K562 (cell line): ENCODE results near the gene MOB1A. TPM values are rescaled to one million over a fixed set of nuclear protein-coding genes. Genes with fewer than 3 reads are reported as not detected.

Source experiments
- ATAC-seq: fragments of 200-7000 bp; cut with Tn5 transposase; 3 replicates; pipeline ENCODE4 v1.9.1; 2020; ENCODE audit warnings: moderate library complexity
- BruUV-seq: library from RNA; stranded (reverse); fragments of 400-500 nt; replicated peaks from 2 replicates; lab custom pipeline; 2021; lab: Mats Ljungman, UMichigan
- CTCF ChIA-PET: fragments of 300-600 bp; formaldehyde crosslinking; extraction: SDS; loops from one replicate; lab custom pipeline; 2021; ENCODE audit warnings: low intra/inter-chr PET ratio; lab: Yijun Ruan, JAX
- POLR2A ChIA-PET: fragments of 300-600, 350-650 bp; sonication (Branson Sonifier 250); formaldehyde crosslinking; extraction: SDS; loops from one replicate; lab custom pipeline; 2021; ENCODE audit warnings: antibody characterized with exemption, inconsistent platforms; lab: Yijun Ruan, JAX
- DNase-seq, 4 experiments: peaks; one replicate each; pipeline versions ENCODE4 v3.0.0 to v3.0.0-alpha.2; 2011 to 2018; ENCODE audit warnings: low spot score in 3 of 4, mixed read lengths in 3 of 4; ENCODE audit errors: extremely low read depth in 1 of 4
- FAIRE-seq: peaks from 2 replicates; lab custom pipeline; 2011; peaks lifted over from hg19 to GRCh38; lab: Jason Lieb, UNC
- H2AFZ ChIP-seq: 2 replicates; pipeline ENCODE4 v1.6.0; 2011; ENCODE audit warnings: low read depth, low read length, control low read depth, inconsistent platforms
- H3K27ac ChIP-seq: fragments of 200-600 bp; 3 replicates; pipeline ENCODE4 v1.8.0; 2011; ENCODE audit warnings: low read depth, mild to moderate bottlenecking, control low read depth, inconsistent platforms, low read length, moderate library complexity, mixed read lengths; ENCODE audit errors: extremely low read depth
- H3K27me3 ChIP-seq, 2 experiments: fragments of 300-600 bp in 1 of 2; 2 replicates in 1 of 2; 3 replicates in 1 of 2; pipeline versions ENCODE4 v1.6.0 to v1.8.0; 2011; ENCODE audit warnings: inconsistent platforms in 2 of 2, low read length in 2 of 2, mild to moderate bottlenecking in 1 of 2, mixed read lengths in 1 of 2, moderate library complexity in 1 of 2; ENCODE audit not compliant: control insufficient read depth in 2 of 2, insufficient read depth in 2 of 2
- H3K36me3 ChIP-seq: fragments of 300-600 bp; 3 replicates; pipeline ENCODE4 v1.8.0; 2011; ENCODE audit warnings: mild to moderate bottlenecking, low read length, inconsistent platforms; ENCODE audit not compliant: control insufficient read depth, insufficient read depth
- H3K4me1 ChIP-seq, 2 experiments: fragments of 200-600 bp in 1 of 2; replicated peaks in 1 of 2; 2 replicates in 1 of 2; 3 replicates in 1 of 2; pipeline versions ENCODE4 v1.5.1 to v1.8.0; 2011; ENCODE audit warnings: inconsistent platforms in 2 of 2, low read length in 2 of 2, mild to moderate bottlenecking in 1 of 2, mixed read lengths in 1 of 2, moderate library complexity in 1 of 2; ENCODE audit not compliant: control insufficient read depth in 2 of 2, insufficient read depth in 2 of 2
- H3K4me2 ChIP-seq: 2 replicates; pipeline ENCODE4 v1.6.1; 2011; ENCODE audit warnings: low read length, control low read depth, inconsistent platforms, mixed read lengths; ENCODE audit not compliant: insufficient read depth
- H3K4me3 ChIP-seq: fragments of 200-600 bp; sonication (generic), shearing (Covaris generic); 2 replicates; pipeline ENCODE4 v1.5.1; 2016; ENCODE audit warnings: control low read depth, inconsistent platforms
- H3K79me2 ChIP-seq: fragments of 200-600 bp; 3 replicates; pipeline ENCODE4 v1.8.0; 2011; ENCODE audit warnings: low read length, inconsistent platforms; ENCODE audit not compliant: control insufficient read depth, insufficient read depth
- H3K9ac ChIP-seq, 2 experiments: 2 replicates each; pipeline versions ENCODE4 v1.6.0 to v1.6.1; 2011; ENCODE audit warnings: low read depth in 2 of 2, low read length in 2 of 2, control low read depth in 1 of 2, inconsistent platforms in 1 of 2, mild to moderate bottlenecking in 1 of 2, mixed read lengths in 1 of 2; ENCODE audit not compliant: insufficient read depth in 1 of 2
- H3K9me1 ChIP-seq: one replicate; pipeline ENCODE4 v1.6.0; 2011; ENCODE audit warnings: inconsistent platforms, mild to moderate bottlenecking, low read length, moderate library complexity; ENCODE audit not compliant: control insufficient read depth, insufficient read depth
- H3K9me3 ChIP-seq: replicated peaks from 2 replicates; pipeline ENCODE4 v1.5.1; 2011; ENCODE audit warnings: low read depth, low read length, inconsistent platforms; ENCODE audit not compliant: control insufficient read depth, insufficient read depth
- H4K20me1 ChIP-seq: replicated peaks from 2 replicates; pipeline ENCODE4 v1.6.1; 2011; ENCODE audit warnings: low read length, inconsistent platforms, mixed read lengths; ENCODE audit not compliant: control insufficient read depth, insufficient read depth
- BCOR ChIP-seq: fragments of 450-650 bp; IDR thresholded peaks from 2 replicates; pipeline ENCODE4 v1.6.1; 2016
- BRF2 ChIP-seq: IDR thresholded peaks from 3 replicates; pipeline ENCODE4 v1.6.1; 2011; ENCODE audit warnings: borderline replicate concordance, mild to moderate bottlenecking; ENCODE audit not compliant: insufficient read length, insufficient read depth
- CHD4 ChIP-seq: fragments of 200-600 bp; sonication (generic); IDR thresholded peaks from 3 replicates; pipeline ENCODE4 v1.6.1; 2012; ENCODE audit warnings: low read depth, mild to moderate bottlenecking, mixed read lengths, low read length, inconsistent platforms; ENCODE audit not compliant: insufficient read depth, insufficient replicate concordance, poor library complexity, severe bottlenecking
- FOSL1 ChIP-seq: fragments of 200-800 bp; sonication (Bioruptor generic); conservative IDR thresholded peaks from 2 replicates; pipeline ENCODE4 v1.6.1; 2016; ENCODE audit warnings: missing genetic modification characterization, missing compliant biosample characterization
- HDAC1 ChIP-seq, 2 experiments: fragments of 450-650 bp; IDR thresholded peaks; 2 replicates each; pipeline ENCODE4 v1.6.1; 2016 to 2017; ENCODE audit warnings: inconsistent platforms in 1 of 2, mild to moderate bottlenecking in 1 of 2, moderate library complexity in 1 of 2
- MCM2 ChIP-seq: fragments of 450-650 bp; IDR thresholded peaks from 2 replicates; pipeline ENCODE4 v1.6.1; 2017; ENCODE audit warnings: low read depth, mild to moderate bottlenecking
- MEF2D ChIP-seq: conservative IDR thresholded peaks from 2 replicates; pipeline ENCODE4 v1.6.1; 2016; ENCODE audit warnings: low read depth, missing genetic modification characterization, missing compliant biosample characterization
- NFATC3 ChIP-seq: fragments of 450-650 bp; IDR thresholded peaks from 2 replicates; pipeline ENCODE4 v1.6.1; 2017; ENCODE audit warnings: mild to moderate bottlenecking
- NUFIP1 ChIP-seq: fragments of 450-650 bp; IDR thresholded peaks from 2 replicates; pipeline ENCODE4 v1.6.1; 2018; ENCODE audit not compliant: partially characterized antibody
- SAP30 ChIP-seq: fragments of 200-600 bp; sonication (generic); IDR thresholded peaks from 2 replicates; pipeline ENCODE4 v1.6.1; 2012; ENCODE audit warnings: borderline replicate concordance, low read depth, mild to moderate bottlenecking, moderate library complexity, low read length, control low read depth, inconsistent platforms; ENCODE audit not compliant: insufficient read depth, poor library complexity, severe bottlenecking
- SLC30A9 ChIP-seq: fragments of 250-450 bp; sonication (Bioruptor Pico); IDR thresholded peaks from 2 replicates; pipeline ENCODE4 v1.8.0; 2022; ENCODE audit warnings: mild to moderate bottlenecking, moderate library complexity
- SP1 ChIP-seq: sonication (generic); formaldehyde crosslinking; IDR thresholded peaks from 2 replicates; pipeline ENCODE4 v1.8.1; 2022; ENCODE audit warnings: mild to moderate bottlenecking, missing genetic modification reagents
- TCF7L2 ChIP-seq: fragments of 150-350 bp; IDR thresholded peaks from 2 replicates; pipeline ENCODE4 v1.6.1; 2016; ENCODE audit warnings: low read depth, mild to moderate bottlenecking, low read length, moderate library complexity
- THAP12 ChIP-seq: fragments of 250-450 bp; sonication (Bioruptor Pico); IDR thresholded peaks from 2 replicates; pipeline ENCODE4 v1.9.0; 2021; ENCODE audit warnings: mild to moderate bottlenecking, inconsistent platforms
- WHSC1 ChIP-seq: IDR thresholded peaks from one replicate; pipeline ENCODE4 v1.6.1; 2012; ENCODE audit warnings: low read length, control low read depth, inconsistent platforms
- ZBTB33 ChIP-seq: sonication (generic); formaldehyde crosslinking; IDR thresholded peaks from 2 replicates; pipeline ENCODE4 v1.8.1; 2023; ENCODE audit warnings: mild to moderate bottlenecking, missing genetic modification reagents
- ZNF140 ChIP-seq: fragments of 250-450 bp; sonication (Bioruptor Pico); IDR thresholded peaks from 2 replicates; pipeline ENCODE4 v1.8.0; 2021; ENCODE audit warnings: moderate library complexity, mild to moderate bottlenecking, inconsistent platforms
- WGBS: fragments of 100-300 bp; shearing (Covaris generic); methylation state at CpG from one replicate; pipeline ENCODE4 v1.1.6; 2016; ENCODE audit warnings: low coverage, mixed read lengths; ENCODE audit not compliant: insufficient coverage; ENCODE audit errors: missing lambda C conversion rate; 5-methylcytosine and 5-hydroxymethylcytosine counted together
- in situ Hi-C: fragments of 300-500 bp; cut with MboI; formaldehyde crosslinking; loops from 4 replicates; pipeline ENCODE4 v1.15.0; 2018; ENCODE audit warnings: inconsistent platforms, mixed read lengths
- intact Hi-C: fragments of 100-400 bp; cut with micrococcal nuclease; formaldehyde crosslinking; loops from 2 replicates; pipeline ENCODE4 v1.14.2; 2022
- polyA plus RNA-seq, 8 experiments: library from polyadenylated mRNA; depleted of rRNA in 4 of 8; stranded (reverse) in 5 of 8; unstranded in 3 of 8; fragments of >200 nt; fragmentation: Nextera tagmentation in 2 of 8; fragmentation: Illumina TruSeq in 1 of 8; extraction: Ambion mirVana in 2 of 8; extraction: Trizol in 1 of 8; gene quantifications; 2 replicates each; pipeline versions ENCODE4 v1.2.1 to v1.2.3, GENCODE V29; 2011 to 2014; ENCODE audit warnings: inconsistent platforms in 1 of 8, missing spikeins in 1 of 8
- total RNA-seq, 7 experiments: library from RNA; depleted of rRNA in 6 of 7; stranded (reverse); fragments of >200 nt in 6 of 7; fragmentation: Illumina TruSeq in 2 of 7; extraction: Trizol in 2 of 7; gene quantifications; 2 replicates each; pipeline versions ENCODE4 v1.2.1 to v1.2.3, GENCODE V29; 2011 to 2021; ENCODE audit warnings: low replicate concordance in 1 of 7

The MOB1A gene
- total and polyA plus RNA-seq, 9 of the 15 experiments (the other 6 are each of a cell fraction or from before 2014, with no cell fraction given): 24.8 to 100 (median 60.2) TPM

GRCh38 chr2:74205596-74205995 lies 26.9 kb upstream of the MOB1A start:
- no peak overlapping the region for H3K4me3 ChIP-seq
- DNase-seq: peak in 1 of 4 experiments; percentile 52
- peaks cover 17 to 38% of the 10 kb centered on the region in 2 experiments for H3K4me1 ChIP-seq
- H2AFZ ChIP-seq: no peak overlapping the region
- no peak overlapping the region; a peak in 2 of 4 replicates for H3K9ac ChIP-seq
- in situ Hi-C loops (no loop called here), intact Hi-C loops (no loop called here)
- CTCF ChIA-PET: interaction anchor here (0.7 kb wide), 1 partner anchor 207 kb away, joined by 3 read pairs; no protein-coding TSS in a partner anchor
- peak overlapping the region; percentile 78; the same call in 2 of the 3 replicates for H3K27ac ChIP-seq
- peak overlapping the region; percentile 19; the same call in 1 of the 2 replicates for H3K4me2 ChIP-seq
- no peaks in the 10 kb centered on the region for H3K9me3 ChIP-seq
- no TSS peak for BruUV-seq
- ATAC-seq: peak; percentile 66
- FAIRE-seq: peak; percentile 51
- H3K36me3 ChIP-seq: peaks cover 97% of the 10 kb centered on the region
- H3K79me2 ChIP-seq: peaks cover 92% of the 10 kb centered on the region
- WGBS: 52% methylated on average over 6 of the region's 6 CpGs
- H3K9me1 ChIP-seq: peaks cover 9% of the 10 kb centered on the region
- H4K20me1 ChIP-seq: peaks cover 42% of the 10 kb centered on the region
- POLR2A ChIA-PET: interaction anchor here (0.8 to 5.9 kb wide), 9 partner anchors 9 to 75 kb away, joined by 3 to 62 read pairs (median 5); partner anchors contain the start of gene MOB1A
- H3K27me3 ChIP-seq: no peaks in the 10 kb centered on the region
- TF ChIP-seq ZNF140 (CRISPR knock-in tag) (no peak), NUFIP1 (no peak), SAP30 (no peak), MEF2D (no peak), NFATC3 (no peak), THAP12 (CRISPR knock-in tag) (no peak), SLC30A9 (CRISPR knock-in tag) (no peak), ZBTB33 (no peak), WHSC1 (no peak), CHD4 (no peak), SP1 (no peak), MCM2 (no peak), HDAC1 (IDR thresholded peaks at IDR 0.05) (no peak), BRF2 (no peak), BCOR (no peak), TCF7L2 (no peak), FOSL1 (tag) (no peak)
